GM12873 (cell line): ENCODE measurements around the gene TOB2.

Experiments used
- CTCF ChIP-seq: IDR thresholded peaks from 2 replicates; pipeline ENCODE4 v1.5.1; 2012; ENCODE audit warnings: low read depth, mild to moderate bottlenecking, moderate library complexity, low read length, control low read depth; ENCODE audit not compliant: insufficient read depth; ENCODE audit errors: missing control alignments

TOB2 gene

GRCh38 chr22:41407433-41407832 lies 39.2 kb downstream of the TOB2 start:
- no peak for TF ChIP-seq CTCF

- TF ChIP-seq CTCF: no peak
These were observed 40.2 kb downstream of the TOB2 start for GRCh38 chr22:41406410-41406809.

- TF ChIP-seq CTCF: no peak
These were observed 41.0 kb downstream of the TOB2 start for GRCh38 chr22:41405588-41405987.

- peak; percentile 99 for TF ChIP-seq CTCF
These were observed 42.9 kb downstream of the TOB2 start for GRCh38 chr22:41403532-41404318.

- no peak for TF ChIP-seq CTCF
These were observed 44.6 kb downstream of the TOB2 start for GRCh38 chr22:41401781-41402648.

GRCh38 chr22:41398921-41399320 lies 47.7 kb downstream of the TOB2 start:
- no peak for TF ChIP-seq CTCF

- no peak for TF ChIP-seq CTCF
These were observed 49.3 kb downstream of the TOB2 start for GRCh38 chr22:41397143-41397811.
